ENCODE data around the gene FBXO9. TPM values are rescaled to one million over a fixed set of nuclear protein-coding genes. Genes with fewer than 3 reads are reported as not detected.

FBXO9 gene
- total RNA-seq, 1 experiment from 2014 or later = 41.2 TPM

DNA sequence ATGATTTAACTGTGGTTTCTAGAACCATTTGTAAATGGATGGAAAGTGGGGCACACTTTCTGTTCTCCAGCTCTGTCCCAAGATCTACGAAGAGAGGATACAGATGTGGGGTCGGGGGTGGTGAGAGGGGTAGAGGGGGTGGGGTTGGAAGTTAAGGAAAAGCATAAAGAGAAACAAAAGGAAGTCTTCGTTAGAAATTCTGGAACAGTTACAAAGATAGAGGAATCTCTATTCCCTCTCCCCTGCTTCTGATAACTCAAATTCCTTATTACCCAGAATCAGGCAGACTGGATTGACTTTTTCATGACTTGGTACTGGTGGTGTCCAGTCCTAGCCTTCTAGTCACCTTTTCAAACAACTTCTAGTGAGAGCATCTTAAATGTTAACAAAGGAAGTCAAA, 78.5 kb downstream of the FBXO9 start:
- H3K27me3 ChIP-seq = no peaks in the 10 kb centered on the region
- no peaks in the 10 kb centered on the region for H3K9me3 ChIP-seq
- H3K36me3 ChIP-seq = no peaks in the 10 kb centered on the region
- H3K4me3 ChIP-seq = no peak overlapping the region
- DNase-seq = no peak

DNA sequence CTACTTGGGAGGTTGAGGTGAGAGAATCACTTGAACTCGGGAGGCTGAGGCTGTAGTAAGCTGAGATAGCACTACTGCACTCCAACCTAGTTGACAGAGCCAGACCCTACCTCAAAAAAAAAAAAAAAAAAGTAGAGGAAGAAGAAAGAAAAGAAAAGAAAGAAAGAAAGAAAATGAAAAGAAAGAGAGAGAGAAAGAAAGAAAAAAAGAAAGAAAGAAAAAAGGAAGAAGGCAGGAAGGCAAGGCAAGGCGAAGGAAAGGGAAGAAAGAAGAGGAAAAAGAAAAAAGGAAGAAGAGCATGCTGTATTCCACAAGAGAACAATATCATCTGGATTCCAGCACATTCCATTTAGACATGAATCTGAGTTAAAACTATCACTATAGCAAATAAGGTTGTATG, 79.6 kb downstream of the FBXO9 start:
- Histone ChIP-seq H3K4me3 (no peak overlapping the region), H3K27me3 (no peaks in the 10 kb centered on the region), H3K9me3 (no peaks in the 10 kb centered on the region), H3K36me3 (no peaks in the 10 kb centered on the region)
- no peak for DNase-seq

DNA sequence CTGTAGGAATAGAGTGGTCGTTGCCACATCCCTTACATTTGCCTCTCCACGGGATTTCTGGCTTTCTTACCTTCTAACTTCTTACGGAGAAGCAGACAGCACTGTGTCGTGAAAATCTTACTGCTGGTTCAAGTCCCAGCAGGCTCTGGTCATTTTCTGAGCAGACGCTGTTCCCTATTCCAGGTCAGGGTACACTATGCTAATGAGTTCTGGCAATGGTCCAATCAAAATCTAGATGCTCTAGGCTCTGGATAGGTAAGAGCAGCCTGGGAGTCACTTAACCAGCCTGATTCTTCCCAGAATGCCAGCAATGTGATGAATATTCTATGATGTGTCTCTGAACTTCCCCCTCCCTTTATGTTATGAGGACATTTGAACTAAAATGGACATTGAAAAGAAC, 83.5 kb downstream of the FBXO9 start, which contains the start of gene GCM1:
Gene GCM1, minus strand, starts transcription at position 158 of the 400 bp plus-strand sequence. CDS start 3,209 bp downstream, outside the sequence.
- no peaks in the 10 kb centered on the region for H3K27me3 ChIP-seq
- DNase-seq = no peak
- no peaks in the 10 kb centered on the region for H3K36me3 ChIP-seq
- H3K4me3 ChIP-seq = no peak within 1 kb of the TSS
- no peaks in the 10 kb centered on the region for H3K9me3 ChIP-seq

Other genes starting within 250 kb of the FBXO9 start
- gene GSTA5, start 224.6 kb upstream of the FBXO9 start, total RNA-seq (2014; rRNA removed; shearing (Covaris generic); ENCODE audit: low replicate concordance) = not detected in 2 replicates
- not detected in 2 replicates for gene GSTA3, start 155.7 kb upstream of the FBXO9 start, total RNA-seq (2014; rRNA removed; shearing (Covaris generic); ENCODE audit: low replicate concordance)
- 15.3 and 28.5 TPM in 2 replicates for gene GSTA4, start 70.1 kb upstream of the FBXO9 start, total RNA-seq (2014; rRNA removed; shearing (Covaris generic); ENCODE audit: low replicate concordance)
- 2.0 and 2.9 TPM in 2 replicates for gene CILK1, start 3.6 kb upstream of the FBXO9 start, total RNA-seq (2014; rRNA removed; shearing (Covaris generic); ENCODE audit: low replicate concordance)
- gene GCM1, start 83.4 kb downstream of the FBXO9 start, total RNA-seq (2014; rRNA removed; shearing (Covaris generic); ENCODE audit: low replicate concordance) = not detected in 2 replicates